Loucy (cell line): ENCODE results near the gene SMIM5.

Experiments used
- H2AFZ ChIP-seq: fragments of 200-600 bp; sonication (generic); 2 replicates; pipeline ENCODE4 v1.6.0; 2016; ENCODE audit warnings: antibody characterized with exemption, mild to moderate bottlenecking, low read length, moderate library complexity
- H3F3A ChIP-seq: fragments of 200-600 bp; 2 replicates; pipeline ENCODE4 v1.6.0; 2016; ENCODE audit warnings: antibody characterized with exemption, low read depth, mild to moderate bottlenecking
- H3K27me3 ChIP-seq: fragments of 200-600 bp; sonication (generic); 2 replicates; pipeline ENCODE4 v1.6.1; 2014; ENCODE audit warnings: low read length, mild to moderate bottlenecking; ENCODE audit not compliant: insufficient read depth, poor library complexity, severe bottlenecking
- H3K36me3 ChIP-seq: fragments of 200-600 bp; sonication (generic); 2 replicates; pipeline ENCODE4 v1.6.1; 2016; ENCODE audit warnings: low read length; ENCODE audit not compliant: insufficient read depth
- H3K4me1 ChIP-seq: fragments of 200-600 bp; sonication (generic); 2 replicates; pipeline ENCODE4 v1.5.1; 2014; ENCODE audit warnings: low read length, mild to moderate bottlenecking; ENCODE audit not compliant: insufficient read depth, poor library complexity, severe bottlenecking
- H3K4me2 ChIP-seq: fragments of 200-600 bp; sonication (generic); 2 replicates; pipeline ENCODE4 v1.6.0; 2014; ENCODE audit warnings: antibody characterized with exemption, low read length, low read depth, mild to moderate bottlenecking; ENCODE audit not compliant: poor library complexity, severe bottlenecking
- H3K4me3 ChIP-seq: fragments of 200-600 bp; sonication (generic); 2 replicates; pipeline ENCODE4 v1.5.1; 2014; ENCODE audit warnings: low read length, mild to moderate bottlenecking, mixed read lengths; ENCODE audit not compliant: poor library complexity, severe bottlenecking
- H3K79me2 ChIP-seq: fragments of 200-600 bp; sonication (generic); 2 replicates; pipeline ENCODE4 v1.6.1; 2014; ENCODE audit warnings: low read length; ENCODE audit not compliant: insufficient read depth
- H3K9ac ChIP-seq: fragments of 200-600 bp; sonication (generic); 2 replicates; pipeline ENCODE4 v1.6.0; 2014; ENCODE audit warnings: mild to moderate bottlenecking, low read depth, low read length, moderate library complexity; ENCODE audit not compliant: poor library complexity, severe bottlenecking
- H3K9me2 ChIP-seq: fragments of 200-600 bp; sonication (generic); replicated peaks from 2 replicates; pipeline ENCODE4 v1.6.1; 2016; ENCODE audit warnings: low read depth, low read length, mixed read lengths
- H3K9me3 ChIP-seq: fragments of 200-600 bp; sonication (generic); 2 replicates; pipeline ENCODE4 v1.6.1; 2014; ENCODE audit warnings: mild to moderate bottlenecking, antibody characterized with exemption, low read length, low read depth; ENCODE audit not compliant: insufficient read depth
- H4K20me1 ChIP-seq: fragments of 200-600 bp; sonication (generic); 2 replicates; pipeline ENCODE4 v1.6.0; 2014; ENCODE audit warnings: antibody characterized with exemption, low read length, mild to moderate bottlenecking; ENCODE audit not compliant: insufficient read depth, poor library complexity, severe bottlenecking
- EZH2phosphoT487 ChIP-seq: fragments of 200-600 bp; IDR thresholded peaks from 2 replicates; pipeline ENCODE4 v1.6.1; 2018; ENCODE audit warnings: antibody characterized with exemption, mild to moderate bottlenecking, moderate library complexity, borderline replicate concordance
- TF ChIP-seq, protein P1 (sequence below): fragments of 200-600 bp; sonication (generic); conservative IDR thresholded peaks from 2 replicates; pipeline ENCODE4 v1.5.1; 2014; ENCODE audit warnings: mild to moderate bottlenecking, antibody characterized with exemption, low read length

Gene SMIM5

DNA sequence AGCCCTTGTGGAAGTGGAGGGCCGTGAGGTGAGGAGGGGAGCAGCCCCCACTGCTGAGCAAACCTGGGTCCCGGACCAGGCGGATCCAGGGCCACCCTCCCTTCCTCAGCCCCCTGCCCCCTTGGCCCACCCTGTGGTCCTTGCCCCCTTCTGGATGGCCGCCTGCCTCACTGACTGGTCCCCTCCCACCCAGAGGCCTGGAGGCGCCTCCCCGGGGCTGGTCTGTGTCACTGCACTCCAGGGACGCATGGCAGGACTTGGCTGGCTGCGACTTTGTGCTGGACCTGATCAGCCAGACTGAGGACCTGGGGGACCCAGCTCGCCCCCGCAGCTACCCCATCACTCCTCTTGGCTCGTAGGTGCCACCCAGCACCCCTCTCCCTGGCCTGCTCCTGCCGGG, 19.2 kb upstream of the SMIM5 start:
- Histone ChIP-seq H3K9me2 (no peaks in the 10 kb centered on the region), H3K4me2 (no peak overlapping the region), H3K9me3 (no peaks in the 10 kb centered on the region), H3K27me3 (no peaks in the 10 kb centered on the region), H3K9ac (no peak overlapping the region), H3K79me2 (no peaks in the 10 kb centered on the region), H3F3A (no peaks in the 10 kb centered on the region), H2AFZ (no peak overlapping the region), H3K4me1 (peaks cover 7% of the 10 kb centered on the region), H3K4me3 (no peak overlapping the region), H3K36me3 (no peaks in the 10 kb centered on the region), H4K20me1 (no peaks in the 10 kb centered on the region)
- no peak for TF ChIP-seq EZH2phosphoT487

DNA sequence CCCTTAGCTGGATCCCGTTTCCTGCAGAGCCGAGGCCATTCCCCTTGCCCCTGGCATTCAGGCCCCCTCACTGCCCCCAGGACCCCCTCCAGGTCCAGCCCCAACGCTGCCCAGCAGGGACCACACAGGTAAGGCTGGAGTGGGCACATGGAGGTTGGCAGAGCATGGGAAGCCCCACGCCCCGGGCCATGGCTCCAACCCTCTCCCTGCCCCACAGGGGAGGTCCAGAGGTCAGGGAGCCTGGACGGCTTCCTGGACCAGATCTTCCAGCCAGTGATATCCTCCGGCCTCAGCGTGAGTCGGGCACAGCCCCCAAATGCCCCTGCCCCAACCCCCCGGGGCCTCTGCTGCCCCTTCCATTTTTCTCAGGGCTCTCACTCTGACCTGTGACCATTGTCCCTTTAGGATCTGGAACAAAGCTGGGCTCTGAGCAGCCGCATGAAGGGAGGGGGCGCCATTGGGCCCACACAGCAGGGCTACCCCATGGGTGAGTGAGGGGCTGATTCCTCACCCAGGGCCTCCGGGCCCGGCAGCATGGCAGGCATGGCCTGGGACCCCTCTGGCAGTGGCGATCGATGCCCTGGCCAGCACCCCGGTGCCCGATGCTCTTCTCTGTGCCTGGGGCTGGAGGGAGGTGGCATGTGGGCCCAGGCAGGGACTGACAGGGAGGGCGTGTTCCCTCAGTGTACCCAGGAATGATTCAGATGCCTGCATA, 18.5 kb upstream of the SMIM5 start:
- no peak overlapping the region for H2AFZ ChIP-seq
- H3K9ac ChIP-seq, result no peak overlapping the region
- H3K9me2 ChIP-seq, result no peaks in the 10 kb centered on the region
- no peak overlapping the region for H3K4me3 ChIP-seq
- H3K9me3 ChIP-seq, result no peaks in the 10 kb centered on the region
- TF ChIP-seq EZH2phosphoT487, result no peak
- TF ChIP-seq, protein P1, sequence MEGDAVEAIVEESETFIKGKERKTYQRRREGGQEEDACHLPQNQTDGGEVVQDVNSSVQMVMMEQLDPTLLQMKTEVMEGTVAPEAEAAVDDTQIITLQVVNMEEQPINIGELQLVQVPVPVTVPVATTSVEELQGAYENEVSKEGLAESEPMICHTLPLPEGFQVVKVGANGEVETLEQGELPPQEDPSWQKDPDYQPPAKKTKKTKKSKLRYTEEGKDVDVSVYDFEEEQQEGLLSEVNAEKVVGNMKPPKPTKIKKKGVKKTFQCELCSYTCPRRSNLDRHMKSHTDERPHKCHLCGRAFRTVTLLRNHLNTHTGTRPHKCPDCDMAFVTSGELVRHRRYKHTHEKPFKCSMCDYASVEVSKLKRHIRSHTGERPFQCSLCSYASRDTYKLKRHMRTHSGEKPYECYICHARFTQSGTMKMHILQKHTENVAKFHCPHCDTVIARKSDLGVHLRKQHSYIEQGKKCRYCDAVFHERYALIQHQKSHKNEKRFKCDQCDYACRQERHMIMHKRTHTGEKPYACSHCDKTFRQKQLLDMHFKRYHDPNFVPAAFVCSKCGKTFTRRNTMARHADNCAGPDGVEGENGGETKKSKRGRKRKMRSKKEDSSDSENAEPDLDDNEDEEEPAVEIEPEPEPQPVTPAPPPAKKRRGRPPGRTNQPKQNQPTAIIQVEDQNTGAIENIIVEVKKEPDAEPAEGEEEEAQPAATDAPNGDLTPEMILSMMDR, result no peak
- H3K4me2 ChIP-seq, result no peak overlapping the region
- no peaks in the 10 kb centered on the region for H3K36me3 ChIP-seq
- H4K20me1 ChIP-seq, result no peaks in the 10 kb centered on the region
- H3F3A ChIP-seq, result no peaks in the 10 kb centered on the region
- no peaks in the 10 kb centered on the region for H3K79me2 ChIP-seq
- no peaks in the 10 kb centered on the region for H3K27me3 ChIP-seq
- H3K4me1 ChIP-seq, result peaks cover 7% of the 10 kb centered on the region

DNA sequence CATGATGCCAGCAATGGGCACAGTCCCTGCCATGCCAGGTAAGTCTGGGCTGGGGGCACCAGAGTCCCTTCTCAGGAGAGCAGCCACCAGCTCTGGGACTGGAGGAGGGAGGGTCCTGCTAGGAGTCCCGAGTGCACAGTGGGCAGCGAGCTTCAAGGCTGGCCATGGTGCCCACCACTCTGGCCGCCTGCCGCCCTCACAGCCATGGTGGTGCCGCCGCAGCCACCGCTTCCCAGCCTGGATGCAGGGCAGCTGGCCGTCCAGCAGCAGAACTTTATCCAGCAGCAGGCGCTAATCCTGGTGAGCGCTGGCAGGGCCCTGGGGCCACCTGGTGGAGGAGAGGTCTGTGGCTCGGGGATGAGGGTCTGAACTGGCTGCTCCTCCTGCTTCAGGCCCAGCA, 17.9 kb upstream of the SMIM5 start:
- Histone ChIP-seq H3K9me3 (no peaks in the 10 kb centered on the region), H3K79me2 (no peaks in the 10 kb centered on the region), H3K9me2 (no peaks in the 10 kb centered on the region), H2AFZ (no peak overlapping the region), H3K4me2 (no peak overlapping the region), H3K4me3 (no peak overlapping the region), H3K4me1 (peaks cover 7% of the 10 kb centered on the region), H3F3A (no peaks in the 10 kb centered on the region), H3K27me3 (no peaks in the 10 kb centered on the region), H3K9ac (no peak overlapping the region), H4K20me1 (no peaks in the 10 kb centered on the region), H3K36me3 (no peaks in the 10 kb centered on the region)
- TF ChIP-seq, protein P1, result no peak
- TF ChIP-seq EZH2phosphoT487, result no peak
